Effector memory CD4-positive, alpha-beta T cell (primary cell): ENCODE measurements around the gene CACNB1.
A peak's percentile ranks its signal among the peaks of the same experiment; 100 is the strongest.

Experiments used
- DNase-seq, 3 donors: peaks; one replicate each; pipeline ENCODE4 v3.0.0-alpha.2; 2020
- H3K27ac ChIP-seq: 2 replicates; pipeline ENCODE4 v1.7.0; 2013; ENCODE audit warnings: mild to moderate bottlenecking, low read length, moderate library complexity; ENCODE audit not compliant: insufficient read depth, poor library complexity, severe bottlenecking
- H3K27me3 ChIP-seq: replicated peaks from 2 replicates; pipeline ENCODE4 v1.7.0; 2013; ENCODE audit warnings: mild to moderate bottlenecking, low read length; ENCODE audit not compliant: insufficient read depth, control insufficient read depth, poor library complexity, severe bottlenecking
- H3K36me3 ChIP-seq: 2 replicates; pipeline ENCODE4 v1.7.0; 2013; ENCODE audit warnings: mild to moderate bottlenecking, low read length, moderate library complexity; ENCODE audit not compliant: control insufficient read depth, insufficient read depth
- H3K4me1 ChIP-seq: 2 replicates; pipeline ENCODE4 v1.7.0; 2013; ENCODE audit warnings: low read length, mild to moderate bottlenecking; ENCODE audit not compliant: control insufficient read depth, insufficient read depth, poor library complexity, severe bottlenecking
- H3K4me3 ChIP-seq: 2 replicates; pipeline ENCODE4 v1.7.0; 2013; ENCODE audit warnings: low read length, low read depth, mild to moderate bottlenecking; ENCODE audit not compliant: insufficient read depth, poor library complexity, severe bottlenecking
- H3K9me3 ChIP-seq: 2 replicates; pipeline ENCODE4 v1.7.0; 2013; ENCODE audit warnings: mild to moderate bottlenecking, low read length, moderate library complexity; ENCODE audit not compliant: control insufficient read depth

CACNB1 gene

GRCh38 chr17:39236981-39237441 is 39.5 kb upstream of the CACNB1 start:
- Histone ChIP-seq H3K27ac (no peak overlapping the region), H3K27me3 (no peaks in the 10 kb centered on the region), H3K36me3 (no peaks in the 10 kb centered on the region), H3K4me3 (no peak overlapping the region), H3K9me3 (no peaks in the 10 kb centered on the region), H3K4me1 (peaks cover 26% of the 10 kb centered on the region)
- no peak for DNase-seq

DNA sequence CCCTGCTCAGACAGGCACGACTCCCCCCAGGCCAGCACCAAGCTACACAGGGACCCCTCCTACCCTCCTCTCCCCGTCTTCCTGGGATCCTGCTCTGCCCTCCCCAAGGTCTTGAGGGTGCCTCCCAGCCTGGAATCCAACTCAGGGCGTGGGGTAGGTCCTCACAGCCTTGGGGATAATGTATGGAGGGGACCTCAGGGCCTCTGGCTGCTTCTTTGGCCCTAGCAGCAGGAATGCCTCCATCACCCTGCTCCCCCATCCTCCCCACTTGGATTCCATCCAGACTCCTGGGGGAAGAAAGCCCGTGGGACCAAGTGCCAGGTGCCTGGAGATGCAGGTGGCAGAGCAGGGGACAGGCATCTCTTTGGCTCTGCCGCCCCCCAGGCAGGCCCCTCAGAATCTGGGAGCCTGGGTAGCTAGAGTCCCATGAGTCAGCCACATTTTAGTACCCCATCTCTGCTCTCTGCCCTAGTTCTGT is 39.0 kb upstream of the CACNB1 start:
- DNase-seq = no peak
- Histone ChIP-seq H3K9me3 (no peaks in the 10 kb centered on the region), H3K4me1 (peaks cover 30% of the 10 kb centered on the region), H3K27ac (no peak overlapping the region), H3K36me3 (no peaks in the 10 kb centered on the region), H3K27me3 (no peaks in the 10 kb centered on the region), H3K4me3 (no peak overlapping the region)

DNA sequence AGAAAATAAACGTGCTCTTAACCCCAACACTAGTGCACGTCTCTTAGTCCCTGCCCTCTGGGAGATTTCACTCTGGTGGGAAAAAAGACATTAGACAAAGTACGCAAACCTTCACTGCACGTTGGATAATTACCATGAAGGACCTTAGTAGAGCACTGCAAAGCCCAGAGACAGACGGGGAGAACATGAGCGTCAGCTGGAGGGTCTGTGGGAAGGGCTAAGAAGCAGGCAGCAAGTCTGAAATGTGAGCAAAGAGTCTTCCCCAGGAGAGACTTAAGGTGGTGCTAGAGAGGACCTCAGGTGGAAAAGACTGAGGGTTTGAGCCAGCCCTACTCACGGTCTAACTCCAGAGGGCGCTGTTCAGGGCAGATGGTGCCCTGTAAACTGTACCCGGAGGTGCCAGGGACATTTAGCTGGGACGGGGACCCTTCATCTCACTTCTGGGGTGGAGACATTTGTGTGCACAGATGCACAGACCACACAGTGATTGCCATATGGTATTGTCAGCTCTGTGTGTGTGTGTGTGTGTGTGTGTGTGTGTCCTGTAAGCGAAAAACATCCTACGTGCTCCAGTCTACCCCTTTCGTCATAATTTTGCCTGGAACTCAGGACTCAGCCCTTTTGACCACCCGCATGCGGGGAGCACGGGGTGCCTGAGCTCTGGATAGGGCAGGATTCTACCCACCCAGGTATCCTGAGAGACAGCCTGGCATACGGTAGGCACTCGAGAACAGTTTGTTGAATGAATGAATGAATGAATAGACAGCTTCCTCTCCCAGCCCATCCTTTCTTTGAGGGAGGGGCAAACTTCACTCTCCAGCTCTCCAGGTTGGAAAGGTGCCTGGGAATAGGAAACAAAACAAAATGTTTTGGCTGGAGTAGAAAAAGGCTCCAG is 38.3 kb upstream of the CACNB1 start:
- Histone ChIP-seq H3K4me1 (peaks cover 30% of the 10 kb centered on the region), H3K36me3 (no peaks in the 10 kb centered on the region)
- DNase-seq = peak; percentile 8 to 25 (median 23)

GRCh38 chr17:39231591-39232551 is 34.4 kb upstream of the CACNB1 start:
- no peak overlapping the region for H3K4me3 ChIP-seq
- peak; percentile 20 to 43 (median 31) for DNase-seq
- no peak overlapping the region for H3K27ac ChIP-seq
- no peaks in the 10 kb centered on the region for H3K36me3 ChIP-seq
- peaks cover 6% of the 10 kb centered on the region for H3K27me3 ChIP-seq
- peaks cover 13% of the 10 kb centered on the region for H3K4me1 ChIP-seq
- H3K9me3 ChIP-seq = no peaks in the 10 kb centered on the region

More for the DNA sequence above, 38.3 kb upstream of the CACNB1 start:
- H3K4me3 ChIP-seq = no peak overlapping the region
- H3K27ac ChIP-seq = no peak overlapping the region
- no peaks in the 10 kb centered on the region for H3K27me3 ChIP-seq
- H3K9me3 ChIP-seq = no peaks in the 10 kb centered on the region

- H3K9me3 ChIP-seq = no peaks in the 10 kb centered on the region
- no peak for DNase-seq
- no peak overlapping the region for H3K27ac ChIP-seq
- no peaks in the 10 kb centered on the region for H3K36me3 ChIP-seq
- peaks cover 11% of the 10 kb centered on the region for H3K27me3 ChIP-seq
- no peak overlapping the region for H3K4me3 ChIP-seq
- peaks cover 12% of the 10 kb centered on the region for H3K4me1 ChIP-seq
These were observed 33.7 kb upstream of the CACNB1 start for GRCh38 chr17:39231091-39231561.

DNA sequence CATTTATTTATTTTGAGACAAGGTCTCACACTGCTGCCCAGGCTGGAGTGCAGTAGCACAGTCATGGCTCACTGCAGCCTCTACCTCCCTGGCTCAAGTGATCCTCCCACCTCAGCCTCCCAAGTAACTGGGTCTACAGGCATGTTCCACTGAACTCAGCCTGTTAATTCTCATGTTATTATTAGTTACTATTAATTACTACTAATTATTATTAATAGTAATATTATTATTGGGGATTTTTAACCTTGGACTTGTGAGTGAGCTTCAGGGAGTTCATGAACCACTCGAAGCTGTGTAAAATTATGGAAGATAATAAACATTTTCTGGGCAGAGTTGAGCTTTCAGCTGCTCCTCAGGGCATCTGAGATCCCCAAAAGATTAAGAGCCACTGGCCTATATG is 32.9 kb upstream of the CACNB1 start:
- Histone ChIP-seq H3K27ac (no peak overlapping the region), H3K27me3 (peaks cover 19% of the 10 kb centered on the region), H3K4me1 (peaks cover 10% of the 10 kb centered on the region), H3K4me3 (no peak overlapping the region), H3K9me3 (no peaks in the 10 kb centered on the region), H3K36me3 (no peaks in the 10 kb centered on the region)
- DNase-seq = no peak

DNA sequence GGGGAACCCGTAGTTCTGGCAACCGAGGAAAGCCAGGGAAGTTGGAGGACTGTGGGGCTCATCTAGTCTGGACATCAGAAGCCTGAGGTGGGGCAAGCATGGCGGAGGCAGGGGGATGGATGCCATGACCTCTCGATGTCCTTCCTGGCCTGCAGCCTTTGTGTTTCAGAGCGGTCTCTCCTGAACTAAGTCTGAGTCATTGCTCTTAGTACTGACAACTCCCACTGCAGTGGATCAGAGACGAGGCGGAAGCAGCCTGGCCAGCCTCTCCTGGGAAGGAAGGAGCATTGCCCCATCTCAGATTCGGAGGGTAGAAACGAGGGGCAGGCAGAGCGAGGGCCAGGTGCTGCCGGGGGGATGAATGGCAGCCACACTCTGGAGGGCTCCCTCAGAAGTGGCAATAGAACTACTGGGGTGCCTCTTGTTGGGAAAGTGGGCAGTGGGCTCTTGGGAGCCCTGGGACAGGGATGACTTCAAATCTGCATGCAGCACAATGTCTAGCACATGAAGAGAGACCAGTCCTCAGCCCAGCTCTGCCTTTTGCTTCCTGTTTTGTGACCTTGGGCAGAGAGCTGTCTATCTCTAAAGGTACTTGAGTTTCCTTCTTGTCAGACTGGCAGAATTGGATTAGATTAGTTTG is 31.9 kb upstream of the CACNB1 start:
- no peak for DNase-seq
- no peak overlapping the region for H3K27ac ChIP-seq
- peaks cover 19% of the 10 kb centered on the region for H3K4me1 ChIP-seq
- H3K9me3 ChIP-seq = no peaks in the 10 kb centered on the region
- peaks cover 28% of the 10 kb centered on the region for H3K27me3 ChIP-seq
- no peaks in the 10 kb centered on the region for H3K36me3 ChIP-seq
- no peak overlapping the region for H3K4me3 ChIP-seq

GRCh38 chr17:39227364-39227919 is 30.0 kb upstream of the CACNB1 start:
- Histone ChIP-seq H3K27ac (no peak overlapping the region), H3K9me3 (no peaks in the 10 kb centered on the region), H3K36me3 (no peaks in the 10 kb centered on the region), H3K27me3 (peaks cover 33% of the 10 kb centered on the region), H3K4me3 (no peak overlapping the region), H3K4me1 (peaks cover 19% of the 10 kb centered on the region)
- DNase-seq = no peak

DNA sequence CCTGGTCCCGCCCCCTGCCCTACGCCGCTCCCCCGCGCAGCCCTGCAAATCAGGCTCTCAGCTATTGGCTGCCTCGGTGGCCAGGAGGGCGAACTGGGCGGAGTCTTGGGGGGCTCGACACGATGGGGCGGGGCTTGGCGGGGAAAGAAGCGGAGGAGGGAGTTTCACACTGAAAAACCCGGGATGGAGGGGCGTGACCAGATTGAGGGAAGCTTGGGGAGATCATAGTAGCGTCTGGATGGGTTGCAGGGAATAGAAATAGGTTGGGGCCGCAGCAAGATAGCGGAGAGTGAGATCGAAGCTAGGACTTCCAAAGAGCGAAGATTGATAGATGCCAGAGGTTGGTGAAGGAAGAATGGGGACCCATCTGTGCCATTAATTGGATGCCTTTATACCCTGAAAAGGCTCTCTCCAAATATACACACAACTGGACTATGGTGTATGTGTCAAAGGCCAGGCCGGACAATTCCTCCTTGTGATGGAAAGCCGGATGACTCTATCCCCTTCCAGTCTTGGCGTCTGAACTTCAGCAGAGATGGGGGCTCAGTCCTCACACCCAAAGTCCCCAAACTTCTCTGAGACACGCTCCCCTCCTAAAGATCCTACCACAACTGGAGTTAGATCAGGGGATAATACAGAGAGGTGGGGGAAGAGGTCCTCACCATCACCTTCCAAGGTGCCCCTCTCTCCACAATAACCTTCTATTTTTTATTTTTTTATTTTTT is 28.7 kb upstream of the CACNB1 start:
- peaks cover 33% of the 10 kb centered on the region for H3K27me3 ChIP-seq
- peak in 2 of 3 donors; percentile 18 to 32 for DNase-seq
- peak overlapping the region; percentile 13 for H3K4me3 ChIP-seq

More for the DNA sequence above, 28.7 kb upstream of the CACNB1 start:
- Histone ChIP-seq H3K4me1 (peaks cover 15% of the 10 kb centered on the region), H3K27ac (no peak overlapping the region), H3K9me3 (no peaks in the 10 kb centered on the region), H3K36me3 (no peaks in the 10 kb centered on the region)
